H1 (cell line): ENCODE measurements around the gene MYO9A. TPM values are rescaled to one million over a fixed set of nuclear protein-coding genes. Genes with fewer than 3 reads are reported as not detected.

ENCODE experiments used
- CTCF ChIA-PET: fragments of 300-600 bp; sonication (Branson Sonifier 250); formaldehyde crosslinking; loops from one replicate; lab custom pipeline; 2021; ENCODE audit not compliant: partially characterized antibody; lab: Charles Lee
- POLR2A ChIA-PET: fragments of 300-600 bp; sonication (Branson Sonifier 250); formaldehyde crosslinking; loops from one replicate; lab custom pipeline; 2021; ENCODE audit warnings: inconsistent platforms; ENCODE audit not compliant: partially characterized antibody; lab: Charles Lee
- DNase-seq, 2 experiments: peaks; one replicate each; pipeline versions ENCODE4 v3.0.0 to v3.0.0-alpha.2; 2010 to 2022; ENCODE audit warnings: low spot score in 2 of 2, low read depth in 1 of 2, mixed read lengths in 1 of 2
- FAIRE-seq: peaks from 2 replicates; lab custom pipeline; 2011; peaks lifted over from hg19 to GRCh38; lab: Jason Lieb, UNC
- H2AFZ ChIP-seq: 2 replicates; pipeline ENCODE4 v1.8.1; 2012; ENCODE audit warnings: low read length, inconsistent platforms
- H2AK5ac ChIP-seq: 2 replicates; pipeline ENCODE4 v1.6.1; 2013; ENCODE audit warnings: low read depth, low read length
- H2BK120ac ChIP-seq: replicated peaks from 2 replicates; pipeline ENCODE3; 2013; ENCODE audit warnings: low read depth, low read length, inconsistent platforms
- H2BK12ac ChIP-seq: 2 replicates; pipeline ENCODE4 v1.6.1; 2013; ENCODE audit warnings: low read depth, low read length
- H2BK15ac ChIP-seq: 2 replicates; pipeline ENCODE4 v1.6.1; 2013; ENCODE audit warnings: low read length
- H2BK20ac ChIP-seq: 2 replicates; pipeline ENCODE4 v1.6.1; 2013; ENCODE audit warnings: low read length
- H2BK5ac ChIP-seq: 2 replicates; pipeline ENCODE4 v1.6.1; 2013; ENCODE audit warnings: low read depth, low read length
- H3K14ac ChIP-seq: 2 replicates; pipeline ENCODE4 v1.6.1; 2013; ENCODE audit warnings: inconsistent platforms; ENCODE audit not compliant: insufficient read length
- H3K18ac ChIP-seq: 2 replicates; pipeline ENCODE4 v1.6.1; 2013; ENCODE audit warnings: low read length; ENCODE audit errors: extremely low read depth
- H3K23ac ChIP-seq: 2 replicates; pipeline ENCODE4 v1.6.1; 2013; ENCODE audit warnings: inconsistent platforms; ENCODE audit not compliant: insufficient read length
- H3K23me2 ChIP-seq: 2 replicates; pipeline ENCODE4 v1.6.1; 2013; ENCODE audit warnings: low read depth, low read length
- H3K27ac ChIP-seq: 2 replicates; pipeline ENCODE4 v1.6.1; 2011; ENCODE audit warnings: low read depth, low read length, inconsistent platforms
- H3K27me3 ChIP-seq, 4 experiments: replicated peaks in 1 of 4; 1 replicate in 1 of 4; 2 replicates in 3 of 4; pipeline versions ENCODE4 v1.6.1 to v1.8.1; 2011 to 2013; ENCODE audit warnings: low read length in 3 of 4, mild to moderate bottlenecking in 3 of 4, inconsistent platforms in 2 of 4, mixed read lengths in 2 of 4, moderate library complexity in 1 of 4; ENCODE audit not compliant: control insufficient read depth in 3 of 4, insufficient read depth in 3 of 4; ENCODE audit errors: extremely low read depth in 1 of 4
- H3K36me3 ChIP-seq, 4 experiments: 2 replicates each; pipeline versions ENCODE4 v1.6.1 to v1.8.1; 2011 to 2013; ENCODE audit warnings: mild to moderate bottlenecking in 4 of 4, low read length in 3 of 4, moderate library complexity in 2 of 4, control low read depth in 1 of 4, inconsistent platforms in 1 of 4; ENCODE audit not compliant: insufficient read depth in 4 of 4, control insufficient read depth in 2 of 4
- H3K4ac ChIP-seq: replicated peaks from 2 replicates; pipeline ENCODE3; 2013; ENCODE audit warnings: low read length, low read depth, mixed read lengths, inconsistent platforms; ENCODE audit not compliant: insufficient read length
- H3K4me1 ChIP-seq, 4 experiments: replicated peaks in 1 of 4; 1 replicate in 1 of 4; 2 replicates in 3 of 4; pipeline versions ENCODE4 v1.6.1 to v1.8.1; 2011 to 2013; ENCODE audit warnings: low read length in 3 of 4, inconsistent platforms in 2 of 4, mixed read lengths in 1 of 4; ENCODE audit not compliant: insufficient read depth in 4 of 4, control insufficient read depth in 3 of 4
- H3K4me2 ChIP-seq, 2 experiments: 2 replicates each; pipeline versions ENCODE4 v1.6.1 to v1.8.1; 2011 to 2013; ENCODE audit warnings: low read depth in 2 of 2, low read length in 2 of 2, control low read depth in 1 of 2, inconsistent platforms in 1 of 2, mild to moderate bottlenecking in 1 of 2; ENCODE audit not compliant: insufficient read depth in 1 of 2
- H3K4me3 ChIP-seq, 4 experiments: fragments of 200-600, 300-600 bp in 1 of 4; sonication (generic), shearing (Covaris generic), sonication (Bioruptor Twin) in 1 of 4; 2 replicates each; pipeline versions ENCODE4 v1.5.1 to v1.8.1; 2011 to 2016; ENCODE audit warnings: low read length in 4 of 4, low read depth in 3 of 4, control low read depth in 2 of 4, inconsistent platforms in 2 of 4, mild to moderate bottlenecking in 2 of 4, mixed read lengths in 1 of 4, moderate library complexity in 1 of 4; ENCODE audit not compliant: insufficient read depth in 2 of 4; ENCODE audit errors: extremely low read depth in 1 of 4
- H3K56ac ChIP-seq: replicated peaks from 2 replicates; pipeline ENCODE3; 2013; ENCODE audit warnings: low read depth, mild to moderate bottlenecking, mixed read lengths, low read length, inconsistent platforms; ENCODE audit not compliant: insufficient read length
- H3K79me1 ChIP-seq: 2 replicates; pipeline ENCODE4 v1.6.1; 2013; ENCODE audit warnings: low read depth, low read length, control low read depth
- H3K79me2 ChIP-seq, 2 experiments: 2 replicates each; pipeline versions ENCODE4 v1.6.1 to v1.8.1; 2012 to 2013; ENCODE audit warnings: low read length in 2 of 2, mild to moderate bottlenecking in 2 of 2, inconsistent platforms in 1 of 2; ENCODE audit not compliant: insufficient read depth in 2 of 2, control insufficient read depth in 1 of 2
- H3K9ac ChIP-seq, 4 experiments: replicated peaks in 1 of 4; 1 replicate in 1 of 4; 2 replicates in 3 of 4; pipeline versions ENCODE4 v1.6.1 to v1.8.1; 2011 to 2013; ENCODE audit warnings: low read depth in 3 of 4, low read length in 3 of 4, control low read depth in 2 of 4, mild to moderate bottlenecking in 2 of 4, moderate library complexity in 2 of 4, inconsistent platforms in 1 of 4; ENCODE audit errors: extremely low read depth in 1 of 4
- H3K9me3 ChIP-seq, 2 experiments: 2 replicates each; pipeline versions ENCODE4 v1.6.1 to v1.8.1; 2012 to 2013; ENCODE audit warnings: mild to moderate bottlenecking in 2 of 2, moderate library complexity in 2 of 2, control low read depth in 1 of 2, inconsistent platforms in 1 of 2, low read depth in 1 of 2, low read length in 1 of 2, mixed read lengths in 1 of 2; ENCODE audit not compliant: insufficient read depth in 2 of 2
- H4K20me1 ChIP-seq, 2 experiments: replicated peaks in 1 of 2; 2 replicates each; pipeline versions ENCODE3 to v1.8.1; 2011 to 2013; ENCODE audit warnings: inconsistent platforms in 2 of 2, low read length in 2 of 2, mild to moderate bottlenecking in 1 of 2; ENCODE audit not compliant: insufficient read depth in 2 of 2, control insufficient read depth in 1 of 2
- H4K5ac ChIP-seq: 2 replicates; pipeline ENCODE4 v1.6.1; 2013; ENCODE audit warnings: low read length, low read depth, mixed read lengths, inconsistent platforms; ENCODE audit not compliant: insufficient read length
- H4K8ac ChIP-seq: 2 replicates; pipeline ENCODE4 v1.8.0; 2013; ENCODE audit warnings: mild to moderate bottlenecking, moderate library complexity, low read length, inconsistent platforms; ENCODE audit not compliant: insufficient read depth; ENCODE audit errors: extremely low read depth
- H4K91ac ChIP-seq: replicated peaks from 2 replicates; pipeline ENCODE3; 2013; ENCODE audit warnings: low read length, mixed read lengths, inconsistent platforms; ENCODE audit not compliant: insufficient read length
- CBX8 ChIP-seq: fragments of 300-800, 300-1000 bp; sonication (generic); IDR thresholded peaks from 2 replicates; pipeline ENCODE4 v1.7.1; 2016; ENCODE audit warnings: low read depth, low read length, borderline replicate concordance
- GTF2F1 ChIP-seq: IDR thresholded peaks from 2 replicates; pipeline ENCODE4 v1.6.1; 2012; ENCODE audit warnings: low read depth, low read length, improper control_type of control experiment, borderline replicate concordance
- SIRT6 ChIP-seq: IDR thresholded peaks from one replicate; pipeline ENCODE4 v1.7.1; 2012; ENCODE audit warnings: low read length, inconsistent platforms
- TAF7 ChIP-seq: optimal IDR thresholded peaks from 2 replicates; pipeline ENCODE3; 2011; ENCODE audit warnings: low read depth, mild to moderate bottlenecking, inconsistent platforms, low read length, moderate library complexity, borderline replicate concordance
- polyA plus RNA-seq, 7 experiments: library from polyadenylated mRNA; depleted of rRNA in 3 of 7; stranded (reverse) in 5 of 7; unstranded in 2 of 7; fragments of >200 nt in 5 of 7; fragments of 200-250 nt in 2 of 7; gene quantifications; 1 replicate in 5 of 7; 2 replicates in 1 of 7; 4 replicates in 1 of 7; pipeline versions ENCODE4 v1.2.1 to v1.2.3, GENCODE V29; 2011 to 2013; ENCODE audit warnings: missing spikeins in 2 of 7, mixed read lengths in 2 of 7
- total RNA-seq: library from RNA; stranded (reverse); fragmentation: NEBNext Ultra II Directional; extraction: Animal tissue kit (Norgen Biotek cat#: 25700); gene quantifications from 2 replicates; pipeline ENCODE4 v1.2.1, GENCODE V29; 2021

Gene MYO9A
- total and polyA plus RNA-seq, 2 of the 8 experiments (the other 6 are each of a cell fraction or from before 2014, with no cell fraction given): 3.9 to 26.0 TPM

- FAIRE-seq (no peak), DNase-seq (no peak)
- H3K4me1 ChIP-seq: no peaks in the 10 kb centered on the region; a peak in 1 of 7 replicates
- no peak overlapping the region for H3K14ac ChIP-seq
- no peaks in the 10 kb centered on the region for H3K9me3 ChIP-seq
- H3K4ac ChIP-seq: no peak overlapping the region
- POLR2A ChIA-PET: no interaction called here
- H2BK5ac ChIP-seq: no peak overlapping the region
- no peak overlapping the region for H3K23ac ChIP-seq
- no peak overlapping the region for H3K27ac ChIP-seq
- H4K20me1 ChIP-seq: no peaks in the 10 kb centered on the region
- no peak overlapping the region for H4K5ac ChIP-seq
- no peaks in the 10 kb centered on the region for H3K23me2 ChIP-seq
- no peak overlapping the region for H3K18ac ChIP-seq
- H2BK15ac ChIP-seq: no peak overlapping the region
- H4K8ac ChIP-seq: no peak overlapping the region
- H2BK120ac ChIP-seq: no peak overlapping the region
- H2AFZ ChIP-seq: no peak overlapping the region
- no peaks in the 10 kb centered on the region for H3K79me2 ChIP-seq
- H2BK12ac ChIP-seq: no peak overlapping the region
- no peak overlapping the region for H2AK5ac ChIP-seq
- no peak overlapping the region for H2BK20ac ChIP-seq
- H4K91ac ChIP-seq: no peak overlapping the region
- H3K56ac ChIP-seq: no peak overlapping the region
- H3K9ac ChIP-seq: no peak overlapping the region
- no peak overlapping the region for H3K4me2 ChIP-seq
- no peaks in the 10 kb centered on the region for H3K79me1 ChIP-seq
- peaks cover 0 to 1% (median 0%) of the 10 kb centered on the region in 4 experiments; a peak in 1 of 7 replicates for H3K27me3 ChIP-seq
- TF ChIP-seq TAF7 (no peak), GTF2F1 (no peak), CBX8 (no peak), SIRT6 (no peak)
- CTCF ChIA-PET: no interaction called here
- no peaks in the 10 kb centered on the region for H3K36me3 ChIP-seq
- H3K4me3 ChIP-seq: no peak overlapping the region
These were observed 19.9 kb downstream of the MYO9A start for GRCh38 chr15:72098040-72098439.
